T-helper 1 cell treated with Interleukin-12 subunit alpha and Interleukin-12 subunit beta and Interleukin-4 antibody, amounts not matched to agents 30 μg/mL and 1 μg/mL, for 36 hours (primary cell): ENCODE data around the gene PROP1.
"Not testable (repeated sequence)": the region's sequence is repeated elsewhere in the genome, so short reads cannot be mapped to it uniquely, and the experiment has no call there.

Experiments used
- H3K27ac Mint-ChIP-seq: one replicate; pipeline ENCODE4 v1.8.0; 2021; ENCODE audit warnings: mild to moderate bottlenecking, mixed read lengths
- H3K27me3 Mint-ChIP-seq: one replicate; pipeline ENCODE4 v1.8.0; 2021; ENCODE audit warnings: low read depth, mixed read lengths
- H3K36me3 Mint-ChIP-seq: one replicate; pipeline ENCODE4 v1.8.0; 2021; ENCODE audit warnings: low read depth, mixed read lengths
- H3K4me1 Mint-ChIP-seq: one replicate; pipeline ENCODE4 v1.8.0; 2021; ENCODE audit warnings: low read depth, mixed read lengths
- H3K4me3 Mint-ChIP-seq: one replicate; pipeline ENCODE4 v1.8.0; 2021; ENCODE audit warnings: mild to moderate bottlenecking, moderate library complexity, mixed read lengths
- H3K9me3 Mint-ChIP-seq: one replicate; pipeline ENCODE4 v1.8.0; 2021; ENCODE audit warnings: mixed read lengths

Gene PROP1

GRCh38 chr5:177988989-177989625 is 6.9 kb downstream of the PROP1 start:
- H3K4me1 Mint-ChIP-seq = peaks cover 2% of the 10 kb centered on the region
- H3K27ac Mint-ChIP-seq = no peak overlapping the region
- H3K9me3 Mint-ChIP-seq = no peaks in the 10 kb centered on the region
- no peak overlapping the region for H3K4me3 Mint-ChIP-seq
- no peaks in the 10 kb centered on the region for H3K36me3 Mint-ChIP-seq
- peaks cover 35% of the 10 kb centered on the region for H3K27me3 Mint-ChIP-seq

GRCh38 chr5:177987326-177987725 is 8.7 kb downstream of the PROP1 start:
- peaks cover 52% of the 10 kb centered on the region for H3K27me3 Mint-ChIP-seq
- H3K9me3 Mint-ChIP-seq = no peaks in the 10 kb centered on the region
- no peak overlapping the region for H3K4me3 Mint-ChIP-seq
- peaks cover 2% of the 10 kb centered on the region for H3K4me1 Mint-ChIP-seq
- H3K36me3 Mint-ChIP-seq = no peaks in the 10 kb centered on the region
- no peak overlapping the region for H3K27ac Mint-ChIP-seq

DNA sequence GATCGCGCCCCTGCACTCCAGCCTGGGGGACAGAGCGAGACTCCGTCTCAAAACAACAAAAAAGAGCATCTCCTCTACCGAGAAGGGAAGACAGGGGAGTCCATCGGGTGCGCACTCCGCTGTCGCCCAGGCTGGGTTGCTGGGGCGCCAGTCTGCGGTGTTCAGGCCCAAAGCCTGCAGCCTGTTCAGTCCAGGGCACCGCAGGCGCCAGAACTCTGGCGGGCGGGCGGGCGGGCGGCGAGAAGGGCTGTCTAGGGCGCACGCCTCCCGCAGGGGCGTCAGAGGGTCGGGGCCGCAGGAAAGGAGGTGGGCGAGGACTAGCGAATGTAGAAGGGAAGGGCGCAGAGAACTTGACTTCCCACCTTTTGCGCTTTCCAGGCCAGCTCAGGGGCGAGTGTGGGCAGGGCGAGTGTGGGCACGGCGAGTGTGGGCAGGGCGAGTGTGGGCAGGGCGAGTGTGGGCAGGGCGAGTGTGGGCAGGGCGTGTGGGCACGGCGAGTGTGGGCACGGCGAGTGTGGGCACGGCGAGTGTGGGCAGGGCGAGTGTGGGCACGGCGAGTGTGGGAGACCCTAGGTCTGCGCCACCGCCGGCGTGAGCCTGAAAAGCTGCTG is 10.5 kb downstream of the PROP1 start:
- Mint-ChIP-seq H3K4me3 (no peak overlapping the region), H3K4me1 (peaks cover 2% of the 10 kb centered on the region)

GRCh38 chr5:177984584-177985206 is 11.3 kb downstream of the PROP1 start:
- peaks cover 2% of the 10 kb centered on the region for H3K4me1 Mint-ChIP-seq
- H3K27me3 Mint-ChIP-seq = peaks cover 70% of the 10 kb centered on the region
- no peak overlapping the region for H3K27ac Mint-ChIP-seq
- H3K4me3 Mint-ChIP-seq = peak overlapping the region; percentile 30
- no peaks in the 10 kb centered on the region for H3K9me3 Mint-ChIP-seq
- H3K36me3 Mint-ChIP-seq = no peaks in the 10 kb centered on the region

More for the DNA sequence above, 10.5 kb downstream of the PROP1 start:
- Mint-ChIP-seq H3K27me3 (peaks cover 70% of the 10 kb centered on the region), H3K27ac (no peak overlapping the region), H3K9me3 (no peaks in the 10 kb centered on the region), H3K36me3 (no peaks in the 10 kb centered on the region)

DNA sequence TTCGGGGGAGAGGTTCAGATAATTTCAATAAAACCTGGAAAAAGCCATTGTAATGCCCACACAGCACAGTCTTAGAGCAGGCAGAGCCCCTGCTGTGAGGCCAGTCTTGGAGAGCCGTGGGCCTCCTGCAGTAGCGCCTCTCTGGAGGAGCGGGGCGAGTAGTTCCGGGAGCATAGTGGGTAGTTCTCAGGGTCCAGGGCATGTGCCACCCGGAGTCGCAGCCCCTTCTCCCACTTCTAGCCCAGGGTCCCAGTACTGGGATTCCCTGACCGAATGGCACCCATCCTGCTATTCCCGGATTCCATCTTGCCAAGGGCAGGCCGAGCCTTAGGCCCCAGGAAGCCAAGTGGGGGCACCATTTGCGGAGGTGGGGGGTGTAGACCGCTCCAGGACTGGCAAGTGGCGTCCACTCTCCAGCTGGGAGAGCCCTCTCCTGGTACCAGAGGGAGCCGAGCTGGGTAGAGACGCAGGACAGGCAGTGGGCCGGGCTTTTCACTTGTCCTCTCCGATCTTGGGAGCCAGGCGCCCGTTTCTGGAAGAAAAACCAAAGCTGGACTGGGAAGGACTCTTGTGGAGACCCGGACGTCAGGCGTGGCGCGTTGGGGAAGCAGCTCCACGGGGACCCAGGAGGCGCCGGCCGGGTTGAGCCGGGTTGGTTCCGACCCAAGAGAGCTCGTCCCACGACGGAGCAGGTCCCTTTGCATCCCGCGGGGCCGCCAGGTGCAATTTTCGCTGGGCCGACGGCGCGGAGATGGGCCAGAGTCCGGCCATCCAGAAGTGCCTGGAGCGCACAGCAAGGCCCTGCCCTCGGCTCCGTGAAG is 12.1 kb downstream of the PROP1 start:
- H3K4me1 Mint-ChIP-seq = peaks cover 2% of the 10 kb centered on the region
- peaks cover 67% of the 10 kb centered on the region for H3K27me3 Mint-ChIP-seq
- H3K9me3 Mint-ChIP-seq = no peaks in the 10 kb centered on the region
- no peak overlapping the region for H3K4me3 Mint-ChIP-seq
- no peak overlapping the region for H3K27ac Mint-ChIP-seq
- no peaks in the 10 kb centered on the region for H3K36me3 Mint-ChIP-seq

GRCh38 chr5:177982956-177983355 is 13.1 kb downstream of the PROP1 start:
- H3K4me1 Mint-ChIP-seq = peaks cover 2% of the 10 kb centered on the region
- H3K9me3 Mint-ChIP-seq = no peaks in the 10 kb centered on the region
- H3K36me3 Mint-ChIP-seq = no peaks in the 10 kb centered on the region
- H3K27ac Mint-ChIP-seq = no peak overlapping the region
- H3K4me3 Mint-ChIP-seq = no peak overlapping the region
- H3K27me3 Mint-ChIP-seq = peaks cover 66% of the 10 kb centered on the region

- no peak overlapping the region for H3K4me3 Mint-ChIP-seq
- H3K27ac Mint-ChIP-seq = no peak overlapping the region
- H3K27me3 Mint-ChIP-seq = peaks cover 60% of the 10 kb centered on the region
- peaks cover 2% of the 10 kb centered on the region for H3K4me1 Mint-ChIP-seq
- no peaks in the 10 kb centered on the region for H3K36me3 Mint-ChIP-seq
- no peaks in the 10 kb centered on the region for H3K9me3 Mint-ChIP-seq
Observed at GRCh38 chr5:177982072-177982727, 13.8 kb downstream of the PROP1 start.

- no peak overlapping the region for H3K27ac Mint-ChIP-seq
Observed at GRCh38 chr5:177981296-177982071, 14.6 kb downstream of the PROP1 start.

DNA sequence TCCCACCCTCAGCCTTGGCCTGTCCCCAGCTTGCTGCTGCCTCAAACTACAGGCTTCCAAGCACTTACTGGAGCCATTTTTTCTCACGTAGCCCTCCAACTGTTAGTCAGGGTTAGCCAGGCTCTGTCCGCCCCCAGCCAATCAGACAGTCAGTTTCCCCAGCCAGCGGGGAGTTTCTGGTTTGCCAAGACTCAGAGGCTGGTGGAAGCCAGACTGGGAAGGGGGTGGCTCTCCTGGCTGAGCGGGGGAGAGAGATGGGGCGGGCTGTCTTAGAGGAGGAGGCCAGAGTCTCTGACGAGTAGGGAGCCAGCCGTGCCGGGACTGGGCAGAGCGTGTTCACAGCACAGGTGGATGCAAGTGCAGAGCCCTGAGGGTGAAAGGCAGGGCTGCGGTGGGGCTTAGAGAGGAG is 15.3 kb downstream of the PROP1 start:
- H3K36me3 Mint-ChIP-seq = no peaks in the 10 kb centered on the region
- peaks cover 2% of the 10 kb centered on the region for H3K4me1 Mint-ChIP-seq
- H3K27ac Mint-ChIP-seq = no peak overlapping the region
- no peak overlapping the region for H3K4me3 Mint-ChIP-seq
- H3K27me3 Mint-ChIP-seq = peaks cover 47% of the 10 kb centered on the region
- H3K9me3 Mint-ChIP-seq = no peaks in the 10 kb centered on the region

More at GRCh38 chr5:177981296-177982071, 14.6 kb downstream of the PROP1 start:
- H3K9me3 Mint-ChIP-seq = no peaks in the 10 kb centered on the region
- H3K4me1 Mint-ChIP-seq = peaks cover 2% of the 10 kb centered on the region
- H3K36me3 Mint-ChIP-seq = no peaks in the 10 kb centered on the region
- H3K27me3 Mint-ChIP-seq = peaks cover 54% of the 10 kb centered on the region
- no peak overlapping the region for H3K4me3 Mint-ChIP-seq

GRCh38 chr5:177977600-177977999 is 18.4 kb downstream of the PROP1 start:
- H3K4me3 Mint-ChIP-seq, H3K27ac Mint-ChIP-seq, H3K36me3 Mint-ChIP-seq, H3K9me3 Mint-ChIP-seq, H3K4me1 Mint-ChIP-seq: not testable (repeated sequence)
- peaks cover 25% of the 10 kb centered on the region for H3K27me3 Mint-ChIP-seq

DNA sequence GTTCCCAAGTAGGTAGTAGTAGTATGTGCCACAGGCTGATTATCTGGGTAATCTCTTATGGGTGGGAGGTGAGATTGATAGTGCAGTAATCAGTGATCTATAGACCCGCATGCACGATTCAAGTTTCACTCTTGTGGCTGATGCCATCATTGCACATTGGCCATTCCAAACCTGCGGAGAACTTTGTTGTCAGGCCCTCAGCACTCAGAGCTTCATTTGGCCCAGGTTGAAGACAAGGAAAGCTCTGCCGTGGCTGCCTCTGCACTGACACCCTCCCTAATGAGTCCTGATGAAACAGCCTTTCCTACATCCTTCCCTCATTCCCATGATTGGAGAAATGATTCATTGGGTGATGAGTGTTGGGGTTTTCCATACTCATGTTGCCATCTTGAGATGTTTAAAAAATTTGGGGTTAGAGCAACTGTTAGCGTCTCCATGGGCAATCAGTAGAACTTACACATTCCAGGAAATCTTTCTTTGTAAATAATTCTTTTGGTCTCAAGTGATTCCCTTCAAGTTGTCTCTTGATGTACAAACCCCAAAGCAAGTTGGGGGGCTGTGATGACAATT is 22.9 kb downstream of the PROP1 start:
- Mint-ChIP-seq H3K27ac (no peak overlapping the region), H3K9me3 (no peaks in the 10 kb centered on the region), H3K4me3 (no peak overlapping the region), H3K4me1 (no peaks in the 10 kb centered on the region), H3K36me3 (no peaks in the 10 kb centered on the region), H3K27me3 (peaks cover 23% of the 10 kb centered on the region)

DNA sequence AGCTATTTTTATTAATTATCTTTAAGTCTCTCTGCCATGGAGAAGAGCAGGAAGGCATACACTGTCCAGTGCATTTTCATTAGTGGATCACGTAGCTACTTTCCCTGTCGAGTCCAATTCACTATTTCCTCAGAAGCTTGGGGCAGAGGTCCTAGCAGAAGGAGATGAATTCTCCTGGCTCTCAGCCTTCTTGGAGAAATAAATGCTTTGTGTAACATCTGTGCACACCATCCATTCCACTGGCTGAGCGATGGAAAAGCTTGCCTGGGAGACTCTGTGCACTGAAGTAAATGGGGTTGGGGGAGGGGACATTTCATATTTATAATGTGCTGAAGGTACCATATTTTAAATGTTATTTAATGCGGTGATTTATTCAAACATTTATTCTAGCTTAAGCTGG is 23.4 kb downstream of the PROP1 start:
- Mint-ChIP-seq H3K27me3 (peaks cover 23% of the 10 kb centered on the region), H3K4me1 (no peaks in the 10 kb centered on the region), H3K36me3 (no peaks in the 10 kb centered on the region), H3K9me3 (no peaks in the 10 kb centered on the region), H3K4me3 (no peak overlapping the region), H3K27ac (no peak overlapping the region)

GRCh38 chr5:177972014-177972413 is 24.0 kb downstream of the PROP1 start:
- H3K4me3 Mint-ChIP-seq, H3K4me1 Mint-ChIP-seq, H3K36me3 Mint-ChIP-seq, H3K27ac Mint-ChIP-seq, H3K9me3 Mint-ChIP-seq: not testable (repeated sequence)
- peaks cover 23% of the 10 kb centered on the region for H3K27me3 Mint-ChIP-seq
